Stimulated activated CD4-positive, alpha-beta T cell treated with anti-CD3 and anti-CD28 coated beads, TNF-alpha, amount 100 ng/mL, for 48 hours (primary cell): Measurements from ENCODE around the gene SESN1.
"Not testable (repeated sequence)": the region's sequence is repeated elsewhere in the genome, so short reads cannot be mapped to it uniquely, and the experiment has no call there.

Experiments
- DNase-seq, 3 donors: peaks; one replicate each; pipeline ENCODE4 v3.0.0-alpha.2; 2020; ENCODE audit warnings: low read depth in 3 of 3

Gene SESN1

DNA sequence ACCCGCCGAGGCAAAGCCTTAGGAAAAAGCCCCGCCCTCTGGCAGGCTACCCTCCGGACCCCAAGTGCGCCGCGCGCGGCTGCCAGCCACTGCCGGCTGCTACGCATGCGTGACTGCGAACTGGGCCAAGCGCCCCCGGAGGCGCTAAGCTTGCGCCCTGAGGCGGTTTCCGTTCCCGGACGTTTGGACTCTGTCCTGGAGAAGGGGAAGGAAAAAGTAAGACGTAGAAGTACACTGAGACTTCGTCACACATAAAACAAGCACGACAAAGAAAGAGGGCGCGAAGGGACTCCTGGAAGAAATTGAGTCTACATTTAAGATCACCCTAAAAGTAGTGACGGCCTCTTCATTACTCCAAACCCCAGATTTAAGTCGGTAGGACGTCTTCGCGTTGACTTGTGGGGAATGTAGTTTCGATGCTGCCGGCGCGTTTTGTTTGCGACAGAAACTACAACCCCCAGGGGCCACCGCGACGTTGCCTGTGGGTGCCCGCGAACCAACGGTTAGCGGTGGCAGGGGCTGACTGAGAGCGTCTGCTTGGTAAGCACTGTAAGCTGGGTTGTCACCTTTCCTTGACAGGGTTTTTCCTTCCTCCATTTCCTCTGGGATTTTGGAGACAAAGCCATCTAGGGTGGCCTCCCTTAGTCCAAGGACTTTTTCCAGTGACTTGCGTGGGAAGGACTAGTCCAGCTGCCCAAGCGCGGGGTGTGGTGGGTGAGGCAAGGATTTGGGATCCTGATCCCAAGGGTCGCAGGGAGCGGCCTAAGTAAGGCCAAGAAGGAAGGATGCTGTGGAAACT, 589 bp upstream of the SESN1 start, which contains the start of gene CEP57L1:
Gene CEP57L1, plus strand, starts transcription at position 472 of the 799 bp plus-strand sequence. CDS start 49,715 bp downstream, outside the sequence.
- DNase-seq, result peak; percentile 89 to 91 (median 90)

DNA sequence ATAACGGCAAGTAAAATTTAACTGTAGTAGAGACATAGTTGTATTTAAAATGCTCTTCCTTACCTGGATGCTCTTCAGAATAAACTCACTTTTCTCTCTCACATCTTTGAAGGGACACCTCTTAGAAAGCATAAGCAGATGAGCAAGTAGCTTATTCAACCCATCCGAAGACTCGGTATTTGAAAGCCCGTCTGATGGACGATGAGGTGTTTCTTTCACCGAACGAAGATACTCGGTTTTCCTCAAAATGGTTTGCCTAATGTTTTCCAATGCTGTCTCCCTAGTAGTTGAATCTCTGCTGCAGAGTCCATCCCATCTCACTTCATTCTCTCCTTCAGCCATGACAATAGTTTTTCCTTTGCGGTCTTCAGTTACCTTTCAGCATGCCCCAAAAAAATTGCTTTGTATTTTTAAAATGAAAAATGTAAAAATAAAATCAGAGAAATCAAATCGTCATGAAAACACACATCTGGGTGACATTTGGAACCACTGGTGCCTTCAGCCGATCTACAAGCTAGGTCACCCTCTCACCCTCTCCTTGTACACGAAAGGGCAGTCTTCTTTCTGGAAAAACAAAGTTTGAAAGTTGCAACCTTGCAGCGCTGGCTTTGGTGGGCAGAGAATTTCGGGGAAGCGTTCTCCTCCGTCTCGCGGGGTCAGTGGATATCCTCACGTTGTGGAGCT, 772 bp downstream of the SESN1 start:
- DNase-seq, result no peak

- DNase-seq, result no peak
Measured at GRCh38 chr6:109092074-109092473, 2.6 kb downstream of the SESN1 start.

DNA sequence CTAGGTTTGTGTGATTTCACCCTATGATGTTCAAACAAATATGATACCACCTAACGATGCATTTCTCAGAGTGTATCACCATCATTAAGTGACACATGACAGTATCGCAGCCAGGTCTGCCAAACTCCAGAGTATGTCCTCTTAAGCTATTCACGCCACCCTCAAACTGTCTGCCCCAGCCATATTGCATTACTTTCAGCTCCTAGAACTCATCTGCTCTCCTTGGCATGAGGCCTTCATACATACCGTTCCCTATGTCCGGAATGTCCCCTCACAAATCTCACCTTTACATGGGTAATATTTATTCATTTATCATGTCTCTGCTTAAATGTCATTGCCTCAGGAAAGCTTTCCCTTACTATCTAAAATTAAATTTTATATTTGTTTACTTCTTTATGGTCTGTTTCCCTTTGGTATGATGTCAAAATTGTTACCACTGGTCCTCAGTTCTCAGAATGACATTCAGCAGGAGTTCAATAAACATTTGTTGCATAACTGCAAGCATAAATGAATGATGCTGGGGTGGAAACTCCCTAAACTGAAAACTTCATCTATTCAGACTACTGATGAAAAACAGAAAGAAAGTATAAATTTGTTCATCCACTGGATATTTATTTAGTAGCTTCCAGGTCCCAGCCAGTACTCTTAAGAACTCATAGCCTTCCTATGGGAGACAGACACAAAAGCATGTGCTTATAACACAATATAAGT, 3.2 kb downstream of the SESN1 start:
- no peak for DNase-seq

- no peak for DNase-seq
Measured at GRCh38 chr6:109088995-109089394, 5.7 kb downstream of the SESN1 start.

GRCh38 chr6:109087661-109088264, 6.9 kb downstream of the SESN1 start:
- no peak for DNase-seq

DNA sequence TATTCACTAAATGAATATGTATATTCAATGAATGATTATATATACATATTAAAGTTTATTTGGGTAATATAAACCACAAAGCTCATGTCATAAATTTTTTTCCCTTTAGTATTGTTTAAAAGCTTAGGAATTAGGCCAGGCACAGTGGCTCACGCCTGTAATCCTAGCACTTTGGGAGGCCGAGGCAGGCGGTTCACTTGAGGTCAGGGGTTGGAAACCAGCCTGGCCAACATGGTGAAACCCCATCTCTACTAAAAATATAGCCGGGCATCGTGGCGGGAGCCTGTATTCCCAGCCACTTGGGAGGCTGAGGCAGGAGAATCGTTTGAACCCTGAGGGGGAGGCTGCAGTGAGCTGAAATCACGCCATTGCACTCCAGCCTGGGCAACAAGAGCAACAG, 10.5 kb downstream of the SESN1 start:
- not testable (repeated sequence) for DNase-seq

- DNase-seq, result no peak
Measured at GRCh38 chr6:109083657-109084056, 11.0 kb downstream of the SESN1 start.

DNA sequence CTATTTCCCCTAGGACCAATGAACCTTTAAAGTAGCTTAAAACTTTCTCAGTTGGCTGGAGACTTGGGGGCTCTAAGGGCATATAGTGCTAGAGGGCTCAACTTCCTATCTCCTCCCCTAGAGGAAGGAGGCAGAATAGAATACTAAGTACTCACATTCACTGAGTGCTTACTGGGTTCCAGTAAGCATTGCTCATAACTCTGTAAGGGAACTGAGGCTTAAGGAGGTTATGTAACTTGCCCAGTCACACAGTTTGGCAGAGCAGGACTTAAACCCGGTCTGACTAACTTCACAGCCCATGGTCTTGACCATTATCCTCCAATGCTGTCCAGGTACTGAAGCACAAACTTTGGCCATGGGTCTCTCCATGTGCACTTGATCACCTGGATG, 12.5 kb downstream of the SESN1 start:
- no peak for DNase-seq

DNA sequence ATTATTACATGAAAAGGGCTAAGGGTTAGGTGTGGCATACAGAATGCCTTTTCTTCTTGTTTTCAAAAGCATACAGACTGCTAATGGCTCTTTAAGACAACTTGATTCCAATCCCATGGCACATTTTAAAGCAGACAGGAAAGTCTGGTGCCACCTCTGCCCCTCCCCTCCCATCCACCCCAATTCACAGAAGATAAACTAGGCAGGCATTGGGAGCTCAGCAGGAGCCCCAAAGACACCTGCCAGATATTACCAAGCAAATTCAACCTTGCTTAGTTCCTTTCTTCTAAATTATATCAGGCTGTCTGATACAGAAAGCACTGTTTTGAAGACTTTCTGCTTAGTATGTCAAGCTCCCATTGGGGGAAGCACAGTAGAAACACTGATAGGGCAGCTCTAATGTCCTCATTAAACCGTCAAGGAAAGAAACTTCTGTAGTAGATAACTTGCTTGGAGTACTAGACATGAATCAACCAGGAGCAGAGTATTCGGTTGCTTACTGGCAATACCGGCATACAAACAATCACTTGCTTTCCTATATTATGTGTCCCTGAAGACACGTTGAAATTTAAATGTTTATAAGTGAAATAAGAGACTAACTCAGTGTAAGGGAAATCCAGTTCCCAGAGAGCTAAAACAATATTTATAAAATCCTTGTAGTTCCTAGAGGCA, 13.0 kb downstream of the SESN1 start:
- no peak for DNase-seq

DNA sequence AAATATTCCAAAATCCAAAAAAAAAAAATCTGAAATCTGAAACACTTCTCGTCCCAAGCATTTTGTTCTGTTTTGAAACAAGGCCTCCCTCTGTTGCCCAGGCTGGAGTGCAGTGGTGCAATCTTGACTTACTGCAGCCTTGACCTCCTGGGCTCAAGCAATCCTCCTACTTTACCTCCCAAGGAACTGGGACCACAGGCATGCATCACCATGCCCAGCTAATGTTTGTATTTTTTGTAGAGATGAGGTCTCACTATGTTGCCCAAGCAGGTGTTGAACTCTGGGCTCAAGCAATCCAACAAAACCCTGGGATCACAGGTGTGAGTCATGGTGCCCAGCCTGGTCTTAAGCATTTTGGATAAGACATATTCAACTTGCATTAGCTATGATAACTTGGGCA, 13.6 kb downstream of the SESN1 start:
- DNase-seq, result no peak

GRCh38 chr6:109079981-109080380, 14.7 kb downstream of the SESN1 start:
- DNase-seq, result no peak

DNA sequence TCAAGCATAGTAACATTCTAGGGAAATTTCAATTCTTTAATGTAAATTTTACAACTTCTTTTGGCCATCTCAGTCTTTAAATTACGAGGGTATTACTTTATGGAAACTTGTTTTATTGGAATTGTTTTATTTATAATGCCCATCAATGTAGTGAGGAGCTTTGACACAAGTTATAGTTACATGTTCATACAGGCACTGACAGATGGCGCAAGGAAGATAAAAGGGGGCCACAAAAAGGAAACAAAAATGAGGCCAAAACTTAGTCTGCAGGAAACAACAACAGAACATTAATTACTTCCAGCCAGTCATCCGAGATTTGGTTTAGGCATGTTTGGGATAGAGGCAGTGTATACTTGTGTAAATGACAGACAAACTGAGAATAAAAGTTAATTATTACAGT, 18.3 kb downstream of the SESN1 start:
- no peak for DNase-seq

GRCh38 chr6:109075934-109076333, 18.7 kb downstream of the SESN1 start:
- DNase-seq, result no peak

DNA sequence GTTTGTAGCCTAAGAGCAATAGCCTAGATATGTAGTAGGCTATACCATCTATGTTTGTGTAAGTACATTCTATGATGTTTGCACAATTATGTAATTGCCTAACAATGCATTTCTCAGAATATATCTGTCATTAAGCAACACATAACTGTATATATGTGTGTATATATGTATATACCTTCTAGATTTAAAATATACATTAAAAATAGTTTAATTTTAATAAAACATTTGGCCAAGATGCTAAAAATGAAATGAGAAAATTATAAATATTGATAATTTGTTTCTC, 20.6 kb downstream of the SESN1 start:
- DNase-seq, result no peak

DNA sequence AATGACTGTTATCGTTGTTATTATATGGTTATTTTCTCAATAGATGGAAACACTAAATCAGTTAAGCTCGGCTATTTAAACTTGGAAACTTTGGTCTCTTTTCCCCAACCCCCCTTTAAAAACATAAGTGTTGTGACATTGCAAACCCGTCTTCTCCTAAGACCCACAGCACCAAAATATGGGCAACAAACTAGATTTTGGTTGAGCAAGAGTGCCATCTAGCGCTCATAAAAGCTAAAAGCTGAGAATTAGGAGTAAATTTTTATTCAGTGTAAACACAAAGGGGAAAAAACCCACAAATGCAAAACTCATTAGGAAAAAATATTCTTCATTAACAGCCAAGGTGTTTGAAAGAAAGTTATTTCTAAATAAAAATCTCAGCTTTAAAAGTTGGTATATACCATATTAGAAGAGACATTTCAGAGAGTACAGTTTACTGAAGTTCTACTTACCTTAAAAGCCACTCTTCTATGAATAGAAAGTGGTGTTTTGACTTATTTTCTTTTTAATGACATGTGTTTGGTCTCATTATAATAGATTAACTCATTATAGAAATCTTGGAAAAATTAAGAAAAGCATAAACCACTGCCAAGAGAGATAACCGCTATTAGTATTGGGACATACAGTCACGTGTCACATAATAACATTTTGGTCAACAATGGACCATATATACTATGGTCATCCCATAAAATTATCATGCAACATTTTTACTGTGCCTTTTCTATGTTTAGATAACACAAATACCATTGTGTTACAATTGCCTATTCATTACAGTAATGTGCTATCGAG, 21.1 kb downstream of the SESN1 start:
- DNase-seq, result peak in 2 of 3 donors; percentile 17 to 45

DNA sequence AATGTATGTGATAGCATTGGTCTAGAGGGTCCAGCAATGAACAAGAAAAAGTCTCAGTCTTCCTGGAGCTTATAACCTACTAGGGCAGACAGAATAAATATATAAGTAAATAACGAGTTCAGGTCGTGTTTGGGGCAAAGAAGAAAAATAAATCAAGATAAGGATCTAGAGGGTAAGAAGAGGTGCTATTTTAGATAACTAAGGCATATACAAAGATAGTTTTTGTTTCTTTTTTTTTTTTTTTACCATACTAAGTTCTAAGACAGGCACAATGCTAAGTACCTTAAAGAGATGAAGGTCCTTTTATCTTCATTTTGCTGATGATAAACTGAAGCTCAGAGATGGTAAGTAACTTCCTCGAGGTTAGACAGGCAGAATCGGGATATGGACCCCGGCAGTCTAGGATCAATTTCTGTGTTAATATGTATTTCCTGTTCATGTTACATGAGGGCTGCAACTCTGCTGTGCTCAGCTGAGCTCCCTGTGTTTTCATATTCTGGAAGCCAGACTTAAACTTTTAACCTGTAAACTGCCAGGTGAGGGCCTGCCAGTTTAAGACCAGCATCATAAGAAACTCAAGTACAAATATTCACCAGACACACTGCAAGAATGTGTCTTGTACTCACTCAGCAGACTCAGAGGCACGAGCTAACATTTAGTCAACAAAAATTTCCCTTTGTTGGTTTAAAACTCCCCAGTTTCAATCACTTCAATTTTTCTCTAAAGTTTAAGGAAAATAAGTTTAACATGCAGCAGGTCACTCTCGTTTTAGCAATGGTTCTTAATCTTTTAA, 23.3 kb downstream of the SESN1 start:
- DNase-seq, result no peak

GRCh38 chr6:109069746-109070145, 24.9 kb downstream of the SESN1 start:
- no peak for DNase-seq

DNA sequence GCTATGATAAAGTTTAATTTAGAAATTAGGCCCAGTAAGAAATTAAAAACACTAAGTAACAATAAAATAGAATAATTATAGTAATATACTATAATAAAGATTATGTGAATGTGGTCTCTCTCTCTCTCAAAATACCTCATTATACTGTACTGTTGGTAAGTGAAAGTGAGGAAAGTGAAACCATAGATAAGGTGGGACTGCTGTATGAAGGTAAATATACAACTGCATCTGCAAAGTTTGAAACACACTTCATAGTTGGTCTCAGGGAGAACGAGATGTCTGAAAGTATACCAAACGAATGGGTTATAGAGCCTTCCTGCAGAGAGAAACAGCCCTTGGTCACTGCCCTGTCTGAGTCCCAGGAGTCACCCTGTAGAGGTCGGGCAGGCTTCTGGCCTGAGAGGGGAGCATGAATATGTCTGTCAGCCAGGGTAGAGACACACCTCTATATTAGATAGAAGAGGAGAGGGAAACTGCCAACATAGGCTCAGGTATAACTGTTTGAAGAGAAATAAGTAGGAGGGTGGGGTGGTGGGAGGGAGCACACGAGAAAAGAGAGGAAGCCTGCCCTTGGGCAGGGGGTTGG, 31.8 kb downstream of the SESN1 start:
- DNase-seq, result no peak

DNA sequence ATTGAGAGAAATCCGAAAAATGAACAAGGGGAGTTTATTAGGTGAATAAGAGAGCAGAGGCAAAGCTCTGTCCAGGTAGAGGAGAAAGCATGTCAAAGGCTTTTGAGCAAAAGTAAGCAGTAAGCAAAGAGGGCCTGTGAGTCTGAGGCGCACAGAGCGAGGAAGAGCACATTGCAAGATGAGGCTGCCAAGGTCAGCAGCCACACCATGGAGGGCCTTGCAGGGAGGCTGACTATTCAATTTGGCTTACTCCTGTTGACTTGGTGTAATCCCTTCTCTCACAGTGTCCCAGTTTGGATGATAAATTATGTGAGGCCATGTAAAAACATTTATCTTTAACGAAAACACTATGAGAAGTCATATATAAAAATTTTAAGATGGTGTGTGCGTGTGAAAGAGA, 32.4 kb downstream of the SESN1 start:
- DNase-seq, result no peak
